Muscle layer of colon (tissue), 2 donors: ENCODE results near the gene GTF2IRD1.
A peak's percentile ranks its signal among the peaks of the same experiment; 100 is the strongest.

Experiments used
- H3K27ac ChIP-seq: one replicate; pipeline ENCODE4 v1.7.0; 2013; ENCODE audit warnings: low read depth, mild to moderate bottlenecking, low read length, moderate library complexity
- H3K27me3 ChIP-seq, 2 donors: one replicate each; pipeline ENCODE4 v1.7.0; 2013; ENCODE audit warnings: low read length in 2 of 2, mild to moderate bottlenecking in 2 of 2; ENCODE audit not compliant: insufficient read depth in 2 of 2, control insufficient read depth in 1 of 2
- H3K36me3 ChIP-seq: one replicate; pipeline ENCODE4 v1.7.0; 2013; ENCODE audit warnings: mild to moderate bottlenecking, low read length; ENCODE audit not compliant: insufficient read depth
- H3K4me1 ChIP-seq: one replicate; pipeline ENCODE4 v1.7.0; 2013; ENCODE audit warnings: mild to moderate bottlenecking, low read length; ENCODE audit not compliant: insufficient read depth
- H3K4me3 ChIP-seq, 2 donors: one replicate each; pipeline ENCODE4 v1.7.0; 2013; ENCODE audit warnings: low read length in 2 of 2, low read depth in 1 of 2, mild to moderate bottlenecking in 1 of 2, moderate library complexity in 1 of 2
- H3K9ac ChIP-seq: one replicate; pipeline ENCODE4 v1.7.0; 2013; ENCODE audit warnings: low read length
- H3K9me3 ChIP-seq: one replicate; pipeline ENCODE4 v1.7.0; 2013; ENCODE audit warnings: mild to moderate bottlenecking, low read length
- donor health status: abdominal sarcoma.
- donor health status: Adenocarcinoma of cecum.

Gene GTF2IRD1

DNA sequence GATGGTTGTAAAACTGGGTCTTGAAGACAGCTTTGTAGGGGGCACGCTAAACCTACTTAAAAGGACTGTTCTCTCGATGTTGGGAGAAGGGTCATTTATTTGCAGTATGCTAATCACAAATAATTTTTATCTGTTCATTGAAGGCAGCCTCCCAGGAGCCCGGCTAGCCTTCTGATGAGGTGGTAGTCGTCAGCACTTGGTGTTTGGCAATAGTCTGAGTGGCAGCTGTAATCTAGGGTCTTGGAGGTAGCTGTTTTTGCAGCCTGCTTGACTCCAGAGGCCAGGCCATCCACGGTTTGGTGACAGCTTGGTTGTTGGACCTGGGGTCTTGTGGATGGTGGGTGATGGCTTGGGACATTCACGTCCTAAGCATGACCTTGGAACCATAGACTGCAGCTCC is 2.2 kb downstream of the GTF2IRD1 start:
- Histone ChIP-seq H3K27ac (peak overlapping the region; percentile 81), H3K4me1 (peaks cover 17% of the 10 kb centered on the region), H3K27me3 (no peaks in the 10 kb centered on the region), H3K4me3 (no peak overlapping the region), H3K36me3 (no peaks in the 10 kb centered on the region), H3K9ac (no peak overlapping the region), H3K9me3 (no peaks in the 10 kb centered on the region)

DNA sequence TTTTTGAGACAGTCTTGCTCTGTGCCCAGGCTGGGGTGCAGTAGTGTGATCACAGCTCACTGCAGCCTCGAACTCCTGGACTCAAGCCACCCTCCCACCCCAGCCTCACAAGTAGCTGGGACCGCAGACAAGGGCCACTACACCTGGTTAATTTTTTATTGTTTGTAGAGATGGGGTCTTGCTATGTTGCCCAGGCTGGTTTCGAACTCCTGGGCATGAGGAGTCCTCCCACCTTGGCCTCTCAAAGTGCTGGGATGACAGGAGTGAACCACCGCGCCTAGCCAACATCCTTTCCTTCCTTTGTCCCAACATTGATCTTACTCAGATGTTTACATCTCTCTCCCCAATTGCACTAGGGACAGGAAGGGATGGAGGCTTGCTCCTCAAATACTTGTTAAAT is 3.3 kb downstream of the GTF2IRD1 start:
- Histone ChIP-seq H3K27me3 (no peaks in the 10 kb centered on the region), H3K36me3 (no peaks in the 10 kb centered on the region), H3K27ac (no peak overlapping the region), H3K4me3 (no peak overlapping the region), H3K9me3 (no peaks in the 10 kb centered on the region), H3K4me1 (peaks cover 17% of the 10 kb centered on the region), H3K9ac (no peak overlapping the region)

DNA sequence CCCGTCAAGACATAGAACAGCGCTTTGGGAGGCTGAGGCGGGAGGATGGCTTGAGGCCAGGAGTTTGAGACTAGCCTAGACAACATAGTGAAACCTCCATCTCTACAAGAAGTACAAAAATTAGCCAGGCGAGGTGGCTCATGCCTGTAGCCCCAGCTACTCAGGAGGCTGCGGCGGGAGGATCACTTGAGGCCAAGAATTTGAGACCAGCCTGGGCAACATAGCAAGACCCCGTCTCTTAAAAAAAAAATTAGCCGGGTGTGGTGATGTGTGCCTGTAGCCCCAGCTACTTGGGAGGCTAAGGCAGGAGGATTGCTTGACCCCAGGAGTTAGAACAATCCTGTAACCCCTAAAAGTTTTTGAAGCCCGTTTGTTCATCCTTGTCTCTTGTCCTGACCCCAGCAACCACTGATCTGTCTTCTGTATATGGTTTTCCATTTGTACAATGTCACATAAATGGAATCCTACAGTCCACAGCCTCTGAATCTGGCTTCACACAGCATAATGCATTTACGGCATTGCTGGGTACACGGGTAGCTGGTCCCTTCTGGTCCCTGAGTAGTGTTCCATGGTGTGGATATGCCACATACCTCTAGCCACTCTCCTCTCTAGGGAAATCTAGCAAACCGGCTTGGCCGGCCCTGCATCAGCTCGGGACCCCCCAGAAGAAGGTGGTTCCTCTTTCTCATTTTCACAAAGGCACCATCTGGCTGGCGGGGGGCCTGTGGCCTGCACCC is 8.4 kb downstream of the GTF2IRD1 start:
- H3K9me3 ChIP-seq, result no peaks in the 10 kb centered on the region
- H3K9ac ChIP-seq, result no peak overlapping the region
- no peaks in the 10 kb centered on the region for H3K27me3 ChIP-seq
- H3K4me1 ChIP-seq, result peaks cover 5% of the 10 kb centered on the region
- no peak overlapping the region for H3K27ac ChIP-seq
- no peaks in the 10 kb centered on the region for H3K36me3 ChIP-seq
- no peak overlapping the region for H3K4me3 ChIP-seq

DNA sequence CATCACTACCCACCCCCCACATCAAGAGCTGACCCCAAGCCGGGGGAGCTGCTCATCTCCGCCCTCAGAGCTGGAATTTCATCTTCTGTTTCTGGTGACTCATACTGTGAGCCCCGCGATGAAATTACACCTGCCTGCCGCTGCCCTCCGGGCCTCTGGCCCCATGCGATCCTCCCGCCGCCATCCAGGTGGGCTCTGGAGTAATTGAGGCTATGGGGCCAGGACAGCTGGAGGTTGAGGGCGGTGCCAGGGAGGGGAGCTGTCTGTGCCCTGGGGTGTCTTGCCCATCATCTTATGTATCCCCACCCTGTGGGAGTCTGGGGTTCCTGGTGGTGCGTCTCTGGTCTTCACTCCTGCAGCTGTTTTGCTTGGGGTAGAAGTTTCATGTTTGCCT is 9.0 kb downstream of the GTF2IRD1 start:
- Histone ChIP-seq H3K36me3 (no peaks in the 10 kb centered on the region), H3K27me3 (no peaks in the 10 kb centered on the region), H3K4me3 (no peak overlapping the region), H3K9ac (no peak overlapping the region), H3K4me1 (peaks cover 5% of the 10 kb centered on the region), H3K27ac (no peak overlapping the region), H3K9me3 (no peaks in the 10 kb centered on the region)

DNA sequence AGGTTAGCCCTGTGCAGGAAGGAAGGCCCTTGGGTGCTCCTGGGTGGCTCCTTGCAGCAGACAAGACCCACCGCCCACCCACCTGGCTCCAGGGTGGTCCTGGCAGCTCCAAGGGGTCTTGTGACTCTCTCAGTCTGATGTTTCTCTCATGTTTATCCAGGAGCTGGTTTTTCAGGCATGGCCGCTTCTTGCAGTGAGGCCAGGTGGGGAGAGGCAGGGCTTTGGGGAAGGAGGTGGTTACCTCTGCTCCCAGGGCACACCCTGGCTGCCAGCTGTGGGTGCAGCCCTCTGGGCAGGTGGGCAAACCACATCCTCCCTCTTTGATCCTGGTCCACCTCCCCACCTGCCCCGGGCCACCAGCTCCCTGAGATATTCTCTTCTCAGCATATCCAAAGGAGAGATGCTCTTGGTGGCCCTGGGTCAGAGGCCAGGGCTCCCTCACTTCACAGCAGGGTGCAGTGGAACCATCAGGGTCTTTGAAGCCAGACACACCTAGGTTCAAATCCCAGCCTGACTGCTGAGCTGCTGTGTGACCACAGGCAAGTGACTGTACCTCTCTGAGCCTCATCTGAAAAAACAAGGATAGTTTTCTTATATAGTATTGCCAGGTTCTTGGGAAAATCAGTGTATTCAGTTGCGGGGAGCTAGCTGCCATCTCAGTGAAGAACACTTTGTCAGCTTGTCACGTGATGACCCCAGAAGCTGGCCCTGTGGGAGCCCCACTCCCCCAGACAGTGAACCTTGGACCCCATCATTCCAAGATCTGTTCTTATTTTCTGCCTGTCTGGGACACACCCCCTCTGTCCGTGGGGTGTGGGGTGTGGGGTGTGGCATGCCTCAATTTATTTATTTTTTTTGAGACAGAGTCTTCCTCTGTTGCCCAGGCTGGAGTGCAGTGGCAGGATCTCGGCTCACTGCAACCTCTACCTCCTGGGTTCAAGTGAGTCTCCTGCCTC is 11.5 kb downstream of the GTF2IRD1 start:
- Histone ChIP-seq H3K9ac (no peak overlapping the region), H3K27me3 (no peaks in the 10 kb centered on the region), H3K4me3 (no peak overlapping the region), H3K27ac (no peak overlapping the region), H3K4me1 (peaks cover 5% of the 10 kb centered on the region), H3K36me3 (no peaks in the 10 kb centered on the region), H3K9me3 (no peaks in the 10 kb centered on the region)

DNA sequence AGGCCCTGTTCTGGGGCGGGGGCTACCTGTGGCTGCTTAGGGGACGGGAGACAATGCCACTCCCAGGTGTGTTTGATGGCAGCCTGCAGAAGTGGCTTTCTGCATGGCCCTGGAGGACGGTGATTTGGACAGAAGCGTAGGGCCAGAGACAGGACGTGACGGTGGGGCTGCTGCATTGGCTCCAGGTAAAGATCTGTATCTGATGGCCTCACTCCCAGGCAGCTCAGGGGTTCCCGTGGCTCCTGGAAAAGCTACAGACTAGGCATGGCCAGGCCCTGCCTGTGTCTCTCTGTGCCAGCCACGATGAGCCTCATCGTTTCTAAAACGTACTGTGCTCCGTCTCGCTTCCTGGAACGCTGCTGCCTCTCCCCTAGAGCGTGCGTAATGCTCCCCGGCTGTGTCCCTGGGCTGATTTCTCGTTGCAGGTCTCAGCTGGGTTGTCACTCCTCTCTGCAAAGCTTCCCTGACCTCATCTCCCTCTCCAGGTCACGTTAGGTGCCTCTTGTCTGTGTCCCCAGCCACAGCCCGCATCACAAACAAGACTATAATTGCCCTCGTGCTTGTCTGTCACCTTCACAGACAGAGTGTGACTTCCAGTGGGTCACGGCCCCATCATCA is 12.6 kb downstream of the GTF2IRD1 start:
- H3K9me3 ChIP-seq, result no peaks in the 10 kb centered on the region
- no peak overlapping the region for H3K4me3 ChIP-seq
- H3K4me1 ChIP-seq, result peaks cover 5% of the 10 kb centered on the region
- H3K27me3 ChIP-seq, result no peaks in the 10 kb centered on the region
- peak overlapping the region; percentile 48 for H3K27ac ChIP-seq
- no peaks in the 10 kb centered on the region for H3K36me3 ChIP-seq
- H3K9ac ChIP-seq, result no peak overlapping the region

DNA sequence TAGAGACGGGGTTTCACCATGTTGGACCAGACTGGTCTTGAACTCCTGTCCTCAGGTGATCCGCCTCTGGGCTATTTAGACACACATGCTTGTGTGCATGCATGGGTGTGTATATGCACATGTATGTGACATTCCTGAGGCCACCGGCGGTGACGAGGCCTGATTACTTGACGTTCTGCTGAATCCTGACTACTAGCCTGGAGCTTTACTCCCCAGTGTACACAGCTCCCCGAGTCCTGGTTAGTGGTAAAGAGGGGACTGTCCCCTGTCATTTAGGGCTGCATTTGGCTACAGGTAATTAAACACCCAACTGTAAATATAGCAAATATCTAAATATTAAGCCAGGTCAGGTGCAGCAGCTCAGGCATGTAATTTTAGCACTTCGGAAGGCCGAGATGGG is 14.2 kb downstream of the GTF2IRD1 start:
- Histone ChIP-seq H3K27ac (no peak overlapping the region), H3K4me3 (no peak overlapping the region), H3K27me3 (no peaks in the 10 kb centered on the region), H3K36me3 (no peaks in the 10 kb centered on the region), H3K4me1 (peaks cover 5% of the 10 kb centered on the region), H3K9me3 (no peaks in the 10 kb centered on the region), H3K9ac (no peak overlapping the region)

DNA sequence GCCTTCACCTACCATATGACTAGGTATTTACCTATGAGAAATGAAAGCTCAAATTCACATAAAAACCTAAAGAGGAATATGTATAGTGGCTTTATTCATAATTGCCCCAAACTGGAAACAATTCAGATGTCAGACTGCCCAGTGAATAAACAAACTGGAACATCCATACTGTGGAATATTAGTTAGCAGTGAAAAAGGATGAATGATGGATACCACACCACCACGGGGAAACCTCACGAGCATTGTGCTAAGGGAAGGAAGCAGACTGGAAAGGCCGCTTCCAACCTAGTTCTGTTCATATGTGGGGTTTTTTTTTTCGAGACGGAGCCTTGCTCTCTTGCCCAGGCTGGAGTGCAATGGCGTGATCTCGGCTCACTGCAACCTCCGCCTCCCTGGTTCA is 16.8 kb downstream of the GTF2IRD1 start:
- Histone ChIP-seq H3K9me3 (no peaks in the 10 kb centered on the region), H3K9ac (no peak overlapping the region), H3K27me3 (no peaks in the 10 kb centered on the region), H3K4me1 (peaks cover 5% of the 10 kb centered on the region), H3K4me3 (no peak overlapping the region), H3K36me3 (no peaks in the 10 kb centered on the region), H3K27ac (no peak overlapping the region)

DNA sequence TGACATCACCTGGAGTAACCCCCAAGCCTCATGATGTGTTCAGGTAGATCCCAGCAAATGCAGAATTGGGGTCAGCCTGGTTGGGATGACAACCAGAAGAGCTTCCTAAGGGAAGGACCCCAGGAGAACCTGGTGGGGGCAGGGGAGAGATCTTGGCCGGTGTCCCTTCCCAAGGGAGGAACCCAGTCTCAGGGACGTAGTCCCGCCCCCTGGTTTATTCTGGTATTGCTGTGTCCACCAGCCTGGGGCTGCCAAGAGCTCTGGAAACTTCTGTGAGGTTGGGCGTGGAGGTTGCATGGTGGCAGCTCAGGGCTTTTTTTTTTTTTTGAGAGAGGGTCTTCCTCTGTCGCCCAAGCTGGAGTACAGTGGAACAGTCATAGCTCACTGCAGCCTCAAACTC is 19.4 kb downstream of the GTF2IRD1 start:
- H3K9ac ChIP-seq, result no peak overlapping the region
- H3K4me3 ChIP-seq, result no peak overlapping the region
- H3K27me3 ChIP-seq, result no peaks in the 10 kb centered on the region
- no peak overlapping the region for H3K27ac ChIP-seq
- H3K4me1 ChIP-seq, result peaks cover 17% of the 10 kb centered on the region
- no peaks in the 10 kb centered on the region for H3K36me3 ChIP-seq
- no peaks in the 10 kb centered on the region for H3K9me3 ChIP-seq

DNA sequence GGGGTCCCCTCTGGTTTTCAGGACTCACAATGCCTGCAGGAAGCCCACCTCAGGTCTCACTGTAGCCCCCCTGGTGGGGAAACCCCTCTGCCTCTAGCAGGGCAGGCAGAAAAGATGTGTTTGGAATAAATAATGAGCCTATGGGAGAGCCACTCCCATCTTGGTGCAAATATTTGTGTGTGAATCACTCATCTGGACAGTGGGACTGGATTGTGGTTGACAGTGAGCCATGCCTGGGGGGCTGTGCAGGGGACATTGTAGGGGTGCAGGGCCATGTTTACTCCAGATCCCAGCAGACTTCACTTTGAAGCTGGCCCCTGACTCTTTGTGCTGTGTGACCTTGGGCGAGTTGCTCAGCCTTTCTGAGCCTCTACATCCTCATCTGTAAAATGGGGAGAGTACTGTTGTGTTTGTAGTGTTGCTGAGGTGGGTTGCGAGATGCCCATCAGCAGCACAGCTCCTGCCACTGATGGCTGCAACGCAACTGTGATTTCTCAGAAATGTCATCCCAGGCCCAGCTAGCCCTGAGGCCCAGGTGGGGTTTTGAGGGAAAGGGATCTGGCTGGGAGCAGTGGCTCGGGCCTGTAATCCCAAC is 20.7 kb downstream of the GTF2IRD1 start:
- H3K36me3 ChIP-seq, result no peaks in the 10 kb centered on the region
- no peak overlapping the region for H3K9ac ChIP-seq
- no peaks in the 10 kb centered on the region for H3K9me3 ChIP-seq
- H3K4me1 ChIP-seq, result peaks cover 27% of the 10 kb centered on the region
- H3K27ac ChIP-seq, result no peak overlapping the region
- H3K4me3 ChIP-seq, result no peak overlapping the region
- no peaks in the 10 kb centered on the region for H3K27me3 ChIP-seq
